DOHH2 (cell line): ENCODE results near the gene KCNIP1.

Experiments used
- H3F3A ChIP-seq: fragments of 200-600 bp; sonication (generic), shearing (Covaris generic); 2 replicates; pipeline ENCODE4 v1.6.0; 2016; ENCODE audit warnings: antibody characterized with exemption, mild to moderate bottlenecking; ENCODE audit not compliant: control insufficient read depth, insufficient read depth
- H3K27ac ChIP-seq: fragments of 200-600 bp; sonication (generic); 2 replicates; pipeline ENCODE4 v1.5.1; 2014; ENCODE audit warnings: low read depth, mild to moderate bottlenecking, low read length, moderate library complexity
- H3K27me3 ChIP-seq: fragments of 200-600 bp; sonication (generic); 2 replicates; pipeline ENCODE4 v1.6.1; 2014; ENCODE audit warnings: mild to moderate bottlenecking, low read length, mixed read lengths; ENCODE audit not compliant: control insufficient read depth
- H3K36me3 ChIP-seq: fragments of 200-600 bp; sonication (generic); 2 replicates; pipeline ENCODE4 v1.6.1; 2014; ENCODE audit warnings: mild to moderate bottlenecking, low read length, moderate library complexity, mixed read lengths; ENCODE audit not compliant: control insufficient read depth
- H3K4me1 ChIP-seq: fragments of 200-600 bp; sonication (generic); 2 replicates; pipeline ENCODE4 v1.6.1; 2014; ENCODE audit warnings: mild to moderate bottlenecking, low read length, mixed read lengths; ENCODE audit not compliant: control insufficient read depth
- H3K4me2 ChIP-seq: fragments of 200-600 bp; sonication (generic); 2 replicates; pipeline ENCODE4 v1.6.0; 2014; ENCODE audit warnings: mild to moderate bottlenecking, low read length, moderate library complexity
- H3K4me3 ChIP-seq: fragments of 200-600 bp; sonication (generic); 2 replicates; pipeline ENCODE4 v1.5.1; 2014; ENCODE audit warnings: mild to moderate bottlenecking, low read length, mixed read lengths
- H3K79me2 ChIP-seq: fragments of 200-600 bp; sonication (generic); 2 replicates; pipeline ENCODE4 v1.6.1; 2014; ENCODE audit warnings: mild to moderate bottlenecking, low read length, mixed read lengths; ENCODE audit not compliant: control insufficient read depth
- H3K9me2 ChIP-seq: fragments of 200-600 bp; sonication (generic); replicated peaks from 2 replicates; pipeline ENCODE4 v1.6.1; 2014; ENCODE audit warnings: mild to moderate bottlenecking, low read length, mixed read lengths; ENCODE audit not compliant: control insufficient read depth
- H3K9me3 ChIP-seq: fragments of 200-600 bp; sonication (generic); 2 replicates; pipeline ENCODE4 v1.6.1; 2014; ENCODE audit warnings: antibody characterized with exemption, low read length, mixed read lengths; ENCODE audit not compliant: control insufficient read depth, insufficient read depth
- H4K20me1 ChIP-seq: fragments of 200-600 bp; sonication (generic); 2 replicates; pipeline ENCODE4 v1.6.0; 2014; ENCODE audit warnings: low read depth, mild to moderate bottlenecking, antibody characterized with exemption, low read length, moderate library complexity; ENCODE audit not compliant: control insufficient read depth, insufficient read depth
- CTCF ChIP-seq: fragments of 200-600 bp; sonication (generic); IDR thresholded peaks from one replicate; pipeline ENCODE4 v1.5.1; 2014; ENCODE audit warnings: antibody characterized with exemption, mild to moderate bottlenecking, low read depth, low read length; ENCODE audit not compliant: poor library complexity, severe bottlenecking
- EZH2phosphoT487 ChIP-seq: fragments of 200-600 bp; sonication (generic); IDR thresholded peaks from 2 replicates; pipeline ENCODE4 v1.6.1; 2017; ENCODE audit warnings: borderline replicate concordance, mild to moderate bottlenecking, antibody characterized with exemption, low read length, moderate library complexity, mixed read lengths

KCNIP1 gene

GRCh38 chr5:170534941-170535340 is 31.1 kb downstream of the KCNIP1 start:
- Histone ChIP-seq H3K27ac (no peak overlapping the region), H3K9me2 (no peaks in the 10 kb centered on the region), H3F3A (no peaks in the 10 kb centered on the region), H3K4me3 (no peak overlapping the region), H3K36me3 (no peaks in the 10 kb centered on the region), H3K27me3 (no peaks in the 10 kb centered on the region), H4K20me1 (no peaks in the 10 kb centered on the region), H3K4me1 (no peaks in the 10 kb centered on the region), H3K4me2 (no peak overlapping the region), H3K79me2 (no peaks in the 10 kb centered on the region), H3K9me3 (no peaks in the 10 kb centered on the region)
- no peak for TF ChIP-seq EZH2phosphoT487
- TF ChIP-seq CTCF: no peak

DNA sequence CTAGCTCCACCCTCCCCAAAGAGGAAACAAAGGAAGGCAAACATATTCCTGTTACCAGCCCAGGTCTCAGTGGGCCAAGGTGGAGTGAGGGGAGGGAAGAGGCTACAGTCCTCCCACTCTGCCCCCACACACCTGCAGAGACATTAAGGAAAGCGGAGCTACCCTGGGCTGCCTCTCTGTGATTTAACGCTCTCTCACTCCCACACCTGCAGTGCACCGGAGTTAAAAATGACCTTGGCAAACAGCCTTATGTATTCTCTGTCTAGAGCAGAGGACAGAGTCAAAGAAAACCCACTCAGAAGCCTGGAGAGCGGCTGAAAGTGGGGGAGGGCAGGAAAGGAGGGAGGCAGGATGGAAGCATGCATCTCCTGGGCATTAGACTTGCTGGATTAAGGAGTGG is 32.7 kb downstream of the KCNIP1 start:
- Histone ChIP-seq H3K4me3 (no peak overlapping the region), H4K20me1 (no peaks in the 10 kb centered on the region), H3K36me3 (no peaks in the 10 kb centered on the region), H3K79me2 (no peaks in the 10 kb centered on the region), H3F3A (no peaks in the 10 kb centered on the region), H3K27me3 (no peaks in the 10 kb centered on the region), H3K27ac (no peak overlapping the region), H3K9me3 (no peaks in the 10 kb centered on the region), H3K9me2 (no peaks in the 10 kb centered on the region), H3K4me2 (no peak overlapping the region), H3K4me1 (no peaks in the 10 kb centered on the region)
- TF ChIP-seq EZH2phosphoT487 (no peak), CTCF (no peak)

DNA sequence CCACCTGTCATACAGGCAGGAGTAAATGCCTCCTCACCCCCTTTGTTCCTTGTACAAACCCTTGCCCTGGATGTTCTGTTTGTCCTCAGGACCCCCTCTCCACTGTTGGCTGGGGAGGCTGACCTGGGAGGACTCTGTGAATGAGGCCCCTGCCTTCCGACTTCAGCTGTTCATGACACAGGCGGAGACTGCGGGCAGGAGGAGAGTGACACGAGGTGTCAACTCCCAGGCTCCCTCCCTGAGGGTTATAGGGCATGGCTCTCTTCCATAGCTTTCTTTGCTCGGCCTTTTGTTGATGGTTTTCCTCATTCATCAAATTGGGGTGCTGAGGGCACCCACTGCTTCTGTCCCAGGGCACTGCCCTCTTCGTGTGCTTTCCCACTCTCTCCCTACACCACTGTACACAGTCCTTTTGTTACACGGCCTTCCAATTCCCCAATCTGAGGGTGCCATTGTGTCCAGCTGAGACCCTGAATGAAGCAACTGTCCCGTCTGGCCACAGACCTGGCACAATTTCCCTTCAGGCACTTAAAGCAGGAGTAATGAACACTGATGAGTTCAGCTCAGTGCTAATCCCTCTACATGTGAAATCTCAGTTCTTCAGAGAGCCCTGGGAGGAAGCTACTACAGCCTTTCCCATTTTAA is 33.8 kb downstream of the KCNIP1 start:
- Histone ChIP-seq H3K9me2 (no peaks in the 10 kb centered on the region), H3K36me3 (no peaks in the 10 kb centered on the region), H3K79me2 (no peaks in the 10 kb centered on the region), H3K4me3 (no peak overlapping the region), H3K27me3 (no peaks in the 10 kb centered on the region), H3K4me1 (no peaks in the 10 kb centered on the region), H3K9me3 (no peaks in the 10 kb centered on the region), H3F3A (no peaks in the 10 kb centered on the region), H4K20me1 (no peaks in the 10 kb centered on the region), H3K27ac (no peak overlapping the region), H3K4me2 (no peak overlapping the region)
- TF ChIP-seq CTCF: no peak

DNA sequence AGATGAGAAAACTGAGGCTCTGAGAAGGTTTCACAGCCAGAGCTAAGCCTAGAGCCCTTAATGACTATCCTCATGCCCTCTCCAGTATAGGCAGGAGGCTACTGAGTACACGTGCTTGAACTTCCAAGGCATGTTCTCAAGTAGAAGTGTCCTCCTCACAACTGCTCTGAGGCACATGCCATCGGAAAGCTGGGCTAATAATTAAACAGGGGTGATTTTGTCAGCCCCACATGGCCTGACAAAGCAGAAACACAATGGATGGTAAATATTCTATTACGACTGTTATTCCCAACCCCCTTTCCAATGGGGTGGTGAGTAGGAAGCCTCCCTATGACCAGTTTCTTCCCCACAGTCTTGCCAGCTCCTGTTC is 34.3 kb downstream of the KCNIP1 start:
- Histone ChIP-seq H3K36me3 (no peaks in the 10 kb centered on the region), H3K79me2 (no peaks in the 10 kb centered on the region), H3K4me3 (no peak overlapping the region), H3F3A (no peaks in the 10 kb centered on the region), H3K27me3 (no peaks in the 10 kb centered on the region), H3K27ac (no peak overlapping the region), H3K9me3 (no peaks in the 10 kb centered on the region), H3K9me2 (no peaks in the 10 kb centered on the region), H3K4me2 (no peak overlapping the region), H4K20me1 (no peaks in the 10 kb centered on the region), H3K4me1 (no peaks in the 10 kb centered on the region)
- no peak for TF ChIP-seq EZH2phosphoT487
- no peak for TF ChIP-seq CTCF
